Measurements from ENCODE around the gene MAML3.

GRCh38 chr4:139670775-139671174 lies 483.2 kb downstream of the MAML3 start:
- TF ChIP-seq CTCF (IDR thresholded peaks at IDR 0.05; ENCODE audit: insufficient read depth, low read depth, low read length) (no peak), EZH2 (IDR thresholded peaks at IDR 0.05; ENCODE audit: insufficient read depth, low read length) (no peak)

All from astrocyte (in vitro differentiated cells and primary cell).